Neural progenitor cell (in vitro differentiated cells): Measurements from ENCODE around the gene NUAK1.

Source experiments
- EZH2 ChIP-seq: fragments of 200-600 bp; sonication (generic); IDR thresholded peaks from 2 replicates; pipeline ENCODE4 v1.6.1; 2017; ENCODE audit warnings: antibody characterized with exemption, mild to moderate bottlenecking, moderate library complexity
- EZH2phosphoT487 ChIP-seq: fragments of 200-600 bp; sonication (generic); IDR thresholded peaks from 2 replicates; pipeline ENCODE4 v1.6.1; 2017; ENCODE audit warnings: antibody characterized with exemption
- TF ChIP-seq, protein P1 (sequence below): fragments of 200-600 bp; sonication (generic); IDR thresholded peaks from 2 replicates; pipeline ENCODE4 v1.5.1; 2017; ENCODE audit warnings: antibody characterized with exemption, mild to moderate bottlenecking

GRCh38 chr12:106179086-106179485 is 40.3 kb upstream of the NUAK1 start:
- TF ChIP-seq, protein P1, sequence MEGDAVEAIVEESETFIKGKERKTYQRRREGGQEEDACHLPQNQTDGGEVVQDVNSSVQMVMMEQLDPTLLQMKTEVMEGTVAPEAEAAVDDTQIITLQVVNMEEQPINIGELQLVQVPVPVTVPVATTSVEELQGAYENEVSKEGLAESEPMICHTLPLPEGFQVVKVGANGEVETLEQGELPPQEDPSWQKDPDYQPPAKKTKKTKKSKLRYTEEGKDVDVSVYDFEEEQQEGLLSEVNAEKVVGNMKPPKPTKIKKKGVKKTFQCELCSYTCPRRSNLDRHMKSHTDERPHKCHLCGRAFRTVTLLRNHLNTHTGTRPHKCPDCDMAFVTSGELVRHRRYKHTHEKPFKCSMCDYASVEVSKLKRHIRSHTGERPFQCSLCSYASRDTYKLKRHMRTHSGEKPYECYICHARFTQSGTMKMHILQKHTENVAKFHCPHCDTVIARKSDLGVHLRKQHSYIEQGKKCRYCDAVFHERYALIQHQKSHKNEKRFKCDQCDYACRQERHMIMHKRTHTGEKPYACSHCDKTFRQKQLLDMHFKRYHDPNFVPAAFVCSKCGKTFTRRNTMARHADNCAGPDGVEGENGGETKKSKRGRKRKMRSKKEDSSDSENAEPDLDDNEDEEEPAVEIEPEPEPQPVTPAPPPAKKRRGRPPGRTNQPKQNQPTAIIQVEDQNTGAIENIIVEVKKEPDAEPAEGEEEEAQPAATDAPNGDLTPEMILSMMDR = no peak
- TF ChIP-seq EZH2 = no peak
- TF ChIP-seq EZH2phosphoT487 = no peak
